Glutamatergic neuron (in vitro differentiated cells): ENCODE data around the gene SEMA4D. TPM values are rescaled to one million over a fixed set of nuclear protein-coding genes. Genes with fewer than 3 reads are reported as not detected.

Experiments used
- DNase-seq: peaks from one replicate; pipeline ENCODE4 v3.0.0; 2022
- H3K27ac Mint-ChIP-seq: one replicate; pipeline ENCODE4 v1.8.0; 2020; ENCODE audit warnings: mild to moderate bottlenecking, mixed read lengths, inconsistent platforms; ENCODE audit not compliant: unreplicated experiment
- H3K27me3 Mint-ChIP-seq: one replicate; pipeline ENCODE4 v1.8.0; 2020; ENCODE audit warnings: mild to moderate bottlenecking, moderate library complexity, mixed read lengths, inconsistent platforms; ENCODE audit not compliant: unreplicated experiment
- H3K36me3 Mint-ChIP-seq: one replicate; pipeline ENCODE4 v1.8.0; 2020; ENCODE audit warnings: mild to moderate bottlenecking, mixed read lengths, inconsistent platforms; ENCODE audit not compliant: unreplicated experiment
- H3K4me1 Mint-ChIP-seq: one replicate; pipeline ENCODE4 v1.8.0; 2020; ENCODE audit warnings: mild to moderate bottlenecking, low read depth, mixed read lengths, inconsistent platforms; ENCODE audit not compliant: unreplicated experiment
- H3K4me3 Mint-ChIP-seq: one replicate; pipeline ENCODE4 v1.8.0; 2020; ENCODE audit warnings: mild to moderate bottlenecking, mixed read lengths, inconsistent platforms; ENCODE audit not compliant: unreplicated experiment
- H3K9me3 Mint-ChIP-seq: one replicate; pipeline ENCODE4 v1.8.0; 2020; ENCODE audit warnings: mild to moderate bottlenecking, moderate library complexity, mixed read lengths, inconsistent platforms; ENCODE audit not compliant: unreplicated experiment
- total RNA-seq: library from RNA; stranded (reverse); fragmentation: NEBNext Ultra II Directional; extraction: Animal tissue kit (Norgen Biotek cat#: 25700); gene quantifications from one replicate; pipeline ENCODE4 v1.2.1, GENCODE V29; 2021; ENCODE audit not compliant: unreplicated experiment
- TF ChIP-seq, protein P1 (sequence below): fragments of 200-600 bp; sonication (generic); IDR thresholded peaks from one replicate; pipeline ENCODE4 v1.5.0; 2021; ENCODE audit not compliant: partially characterized antibody, unreplicated experiment

The SEMA4D gene
- total RNA-seq, 1 donor from 2014 or later = 192 TPM

DNA sequence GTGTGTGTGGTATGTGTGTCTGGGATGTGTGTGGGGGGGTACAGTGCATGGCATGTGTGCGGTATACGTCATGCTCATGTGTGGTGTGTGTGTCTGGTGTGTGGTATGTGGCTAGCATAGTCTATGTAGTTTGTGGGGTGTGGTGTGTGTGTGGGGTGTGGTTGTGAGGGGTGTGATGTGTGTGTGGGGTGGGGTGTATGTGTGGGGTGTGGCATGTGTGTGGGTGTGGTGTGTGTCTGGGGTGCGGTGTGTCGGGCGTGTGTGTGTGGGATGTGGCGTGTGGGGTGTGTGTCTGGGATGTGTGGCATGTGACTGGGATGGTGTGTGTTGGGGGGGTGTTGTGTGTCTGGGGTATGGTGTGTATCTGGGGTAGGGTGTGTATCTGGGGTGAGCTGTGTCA, 127.3 kb downstream of the SEMA4D start:
- no peak overlapping the region for H3K27ac Mint-ChIP-seq
- peaks cover 4% of the 10 kb centered on the region for H3K27me3 Mint-ChIP-seq
- H3K36me3 Mint-ChIP-seq = no peaks in the 10 kb centered on the region
- DNase-seq = no peak
- TF ChIP-seq, protein P1, sequence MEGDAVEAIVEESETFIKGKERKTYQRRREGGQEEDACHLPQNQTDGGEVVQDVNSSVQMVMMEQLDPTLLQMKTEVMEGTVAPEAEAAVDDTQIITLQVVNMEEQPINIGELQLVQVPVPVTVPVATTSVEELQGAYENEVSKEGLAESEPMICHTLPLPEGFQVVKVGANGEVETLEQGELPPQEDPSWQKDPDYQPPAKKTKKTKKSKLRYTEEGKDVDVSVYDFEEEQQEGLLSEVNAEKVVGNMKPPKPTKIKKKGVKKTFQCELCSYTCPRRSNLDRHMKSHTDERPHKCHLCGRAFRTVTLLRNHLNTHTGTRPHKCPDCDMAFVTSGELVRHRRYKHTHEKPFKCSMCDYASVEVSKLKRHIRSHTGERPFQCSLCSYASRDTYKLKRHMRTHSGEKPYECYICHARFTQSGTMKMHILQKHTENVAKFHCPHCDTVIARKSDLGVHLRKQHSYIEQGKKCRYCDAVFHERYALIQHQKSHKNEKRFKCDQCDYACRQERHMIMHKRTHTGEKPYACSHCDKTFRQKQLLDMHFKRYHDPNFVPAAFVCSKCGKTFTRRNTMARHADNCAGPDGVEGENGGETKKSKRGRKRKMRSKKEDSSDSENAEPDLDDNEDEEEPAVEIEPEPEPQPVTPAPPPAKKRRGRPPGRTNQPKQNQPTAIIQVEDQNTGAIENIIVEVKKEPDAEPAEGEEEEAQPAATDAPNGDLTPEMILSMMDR = no peak
- H3K4me1 Mint-ChIP-seq = peaks cover 8% of the 10 kb centered on the region
- no peak overlapping the region for H3K4me3 Mint-ChIP-seq
- H3K9me3 Mint-ChIP-seq = peaks cover 7% of the 10 kb centered on the region

DNA sequence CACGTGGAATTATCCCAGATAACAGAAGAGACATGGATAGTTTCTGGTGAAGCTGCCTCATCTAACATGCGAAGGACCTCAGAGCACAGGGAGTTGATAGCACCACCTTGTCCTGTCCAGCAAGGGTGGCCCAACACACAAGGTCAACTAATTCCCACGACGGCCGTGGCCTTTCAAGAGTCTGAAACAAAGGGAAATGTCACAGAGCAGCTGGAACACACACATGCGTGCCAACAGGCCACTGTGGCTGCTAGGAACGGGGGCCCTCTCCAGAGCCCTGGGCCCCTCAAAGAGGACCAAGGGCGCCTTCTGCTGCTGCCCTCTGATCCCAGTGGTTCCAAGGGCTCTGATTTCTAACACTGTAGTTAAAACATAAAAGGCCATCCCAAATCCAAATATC, 128.9 kb downstream of the SEMA4D start:
- peaks cover 2% of the 10 kb centered on the region for H3K27me3 Mint-ChIP-seq
- no peak for DNase-seq
- H3K4me1 Mint-ChIP-seq = peaks cover 13% of the 10 kb centered on the region
- no peaks in the 10 kb centered on the region for H3K36me3 Mint-ChIP-seq
- no peak overlapping the region for H3K27ac Mint-ChIP-seq
- H3K4me3 Mint-ChIP-seq = no peak overlapping the region
- TF ChIP-seq, protein P1 = no peak
- peaks cover 7% of the 10 kb centered on the region for H3K9me3 Mint-ChIP-seq

DNA sequence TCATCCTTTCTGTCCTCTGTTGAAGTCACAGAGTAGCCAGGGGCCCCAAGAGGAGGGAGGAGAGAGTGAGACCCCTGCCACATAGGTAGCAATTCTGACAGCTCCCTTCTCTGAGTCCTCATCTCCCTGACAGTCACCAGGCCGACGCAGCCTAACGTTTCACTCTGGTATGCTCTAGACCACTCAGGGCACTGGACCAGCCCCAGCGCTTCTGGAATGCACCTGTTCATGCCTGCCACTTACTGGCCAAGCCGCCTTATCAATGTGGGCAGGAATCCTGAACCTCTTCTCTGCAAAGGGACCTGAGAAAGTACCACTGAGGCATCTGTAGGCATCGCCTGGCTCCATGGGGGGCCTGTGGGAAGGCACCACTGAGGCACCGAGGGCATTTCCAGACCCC, 129.4 kb downstream of the SEMA4D start:
- TF ChIP-seq, protein P1 = no peak
- Mint-ChIP-seq H3K27ac (no peak overlapping the region), H3K4me3 (no peak overlapping the region), H3K36me3 (no peaks in the 10 kb centered on the region), H3K27me3 (peaks cover 2% of the 10 kb centered on the region), H3K4me1 (peaks cover 13% of the 10 kb centered on the region), H3K9me3 (peaks cover 6% of the 10 kb centered on the region)
- DNase-seq = no peak

DNA sequence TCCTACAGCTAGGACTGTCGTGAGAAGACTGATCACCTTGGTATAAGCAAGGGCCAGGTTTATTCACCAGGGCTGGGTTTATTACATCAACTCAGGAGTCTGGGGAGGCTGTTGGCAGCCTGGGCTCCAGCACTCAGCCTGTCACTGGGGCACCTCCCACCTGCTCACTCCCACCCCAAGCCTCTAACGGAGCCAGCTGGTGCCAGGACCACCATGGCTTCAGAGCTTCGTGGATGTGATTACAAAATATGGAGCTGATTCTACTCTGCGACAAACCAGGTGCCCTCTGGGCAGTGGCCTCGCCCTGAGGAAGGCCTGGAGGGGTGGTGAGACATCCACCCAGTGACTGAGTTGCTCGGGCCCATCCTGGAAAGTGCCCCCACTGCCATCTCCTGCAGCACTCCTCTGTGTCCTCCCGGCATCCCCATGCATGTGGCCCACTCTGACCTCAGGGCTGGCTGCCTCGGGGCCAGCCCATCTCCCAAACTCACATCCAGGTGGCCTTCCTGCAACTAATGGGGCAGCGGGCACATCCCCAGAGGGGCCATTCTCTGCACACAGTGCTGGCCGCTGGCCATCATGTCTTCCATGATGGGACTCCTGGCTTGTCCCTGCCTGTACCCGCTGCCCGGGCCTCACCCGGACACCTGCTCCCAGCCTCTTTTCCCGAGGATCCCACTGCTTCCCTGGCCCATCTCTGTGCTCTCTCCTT, 130.0 kb downstream of the SEMA4D start:
- DNase-seq = no peak
- H3K4me3 Mint-ChIP-seq = no peak overlapping the region
- no peak overlapping the region for H3K27ac Mint-ChIP-seq
- peaks cover 13% of the 10 kb centered on the region for H3K4me1 Mint-ChIP-seq
- no peaks in the 10 kb centered on the region for H3K36me3 Mint-ChIP-seq
- peaks cover 2% of the 10 kb centered on the region for H3K27me3 Mint-ChIP-seq
- H3K9me3 Mint-ChIP-seq = peaks cover 6% of the 10 kb centered on the region
- TF ChIP-seq, protein P1 = no peak

DNA sequence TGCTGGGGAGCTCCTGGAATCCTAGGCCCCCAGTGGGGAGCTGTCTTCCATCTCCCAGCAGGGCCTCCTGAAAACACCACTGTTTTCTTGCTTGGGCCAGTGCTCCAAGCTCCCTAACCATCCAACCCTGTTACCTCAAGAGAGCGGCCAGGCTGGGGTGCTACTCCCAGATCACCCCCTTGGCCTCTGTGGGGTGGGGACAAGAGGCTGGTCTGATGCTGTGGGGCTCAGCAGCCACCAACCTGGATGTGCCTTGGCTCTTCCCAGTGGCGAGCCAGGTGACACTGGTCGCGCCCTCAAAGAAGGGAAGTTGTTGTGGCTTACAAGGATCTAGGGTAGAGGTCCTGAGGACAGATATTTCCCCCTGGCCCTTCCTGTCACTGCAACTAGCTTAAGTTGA, 130.6 kb downstream of the SEMA4D start:
- no peak for DNase-seq
- Mint-ChIP-seq H3K36me3 (no peaks in the 10 kb centered on the region), H3K27ac (no peak overlapping the region), H3K4me3 (no peak overlapping the region), H3K9me3 (peaks cover 6% of the 10 kb centered on the region), H3K27me3 (peaks cover 2% of the 10 kb centered on the region), H3K4me1 (peaks cover 13% of the 10 kb centered on the region)
- TF ChIP-seq, protein P1 = no peak
